Gastrocnemius medialis (tissue), 4 donors: Measurements from ENCODE around the gene CELF4.

Source experiments
- CTCF ChIP-seq, 5 experiments: fragments of 450-650 bp in 3 of 5; fragments of 200-600 bp in 2 of 5; sonication (generic) in 2 of 5; IDR thresholded peaks in 4 of 5; conservative IDR thresholded peaks in 1 of 5; 1 replicate in 4 of 5; 2 replicates in 1 of 5; pipeline ENCODE4 v1.5.1; 2016 to 2019; ENCODE audit warnings: antibody characterized with exemption in 5 of 5, mild to moderate bottlenecking in 3 of 5, moderate library complexity in 3 of 5
- POLR2A ChIP-seq, 2 donors: fragments of 450-650 bp; IDR thresholded peaks; one replicate each; pipeline ENCODE4 v1.6.1; 2017; ENCODE audit warnings: antibody characterized with exemption in 2 of 2, mild to moderate bottlenecking in 2 of 2, moderate library complexity in 2 of 2

- TF ChIP-seq CTCF (IDR thresholded peaks at IDR 0.05 in 4 of 5, conservative IDR thresholded peaks at IDR 0.05 in 1 of 5) (no peak), POLR2A (IDR thresholded peaks at IDR 0.05) (no peak)
Measured at GRCh38 chr18:37450434-37451132, 115.0 kb downstream of the CELF4 start.
